ENCODE results near the gene MLLT10. TPM values are rescaled to one million over a fixed set of nuclear protein-coding genes. Genes with fewer than 3 reads are reported as not detected.
"Not testable (repeated sequence)": the region's sequence is repeated elsewhere in the genome, so short reads cannot be mapped to it uniquely, and the experiment has no call there.

The MLLT10 gene
- total RNA-seq, 2 experiments from 2014 or later = 32.8 to 35.4 TPM

DNA sequence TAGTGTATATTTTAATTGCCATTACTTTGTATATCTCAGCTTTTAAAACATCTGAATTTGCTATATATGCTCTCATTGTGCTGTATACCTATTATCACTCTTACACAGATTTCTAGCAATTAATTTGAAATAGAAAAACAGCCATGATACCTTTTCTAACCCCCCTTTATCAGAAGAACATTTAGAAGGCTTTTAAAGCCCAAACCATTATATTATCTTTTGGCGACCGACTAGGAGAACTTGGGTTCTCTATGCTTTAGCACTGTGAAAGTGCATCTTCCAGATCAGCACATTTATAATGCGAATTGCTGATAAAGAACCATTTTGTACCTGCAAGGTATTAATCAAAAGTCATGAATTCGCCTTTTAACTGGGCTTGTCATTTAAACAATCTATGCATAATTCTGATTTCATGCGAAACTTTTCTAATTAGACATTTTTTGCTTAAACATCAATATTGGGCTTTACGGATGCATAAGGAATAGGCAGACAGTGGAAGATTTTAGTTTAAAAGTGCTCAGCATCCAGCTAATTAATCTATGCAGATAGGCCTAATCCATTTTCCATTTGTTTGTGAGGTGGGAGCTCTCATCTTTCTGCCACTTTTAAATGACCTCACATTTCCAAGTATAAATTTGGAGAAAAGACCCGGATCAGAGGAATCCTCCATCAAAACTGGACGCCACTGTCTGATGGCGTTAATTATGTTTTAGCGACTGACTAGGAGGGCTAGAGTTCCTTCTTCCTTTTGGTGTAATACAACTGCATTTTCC, 1.2 kb upstream of the MLLT10 start:
- peaks cover 5% of the 10 kb centered on the region for H3K36me3 Mint-ChIP-seq
- no peak for DNase-seq
- intact Hi-C loops (cut with micrococcal nuclease) = loop anchor here (1.0 to 2.0 kb wide), 2 partner anchors 8 to 784 kb away; partner anchors contain the start of genes COMMD3 and SKIDA1
- ChIA-PET CTCF (interaction anchor here (0.6 to 2.2 kb wide), 3 partner anchors 10 to 36 kb away, joined by 3 to 5 read pairs (median 4); no protein-coding TSS in a partner anchor), POLR2A (interaction anchor here (0.8 to 1.6 kb wide), 2 partner anchors 14 to 696 kb away, joined by 3 to 8 read pairs; no protein-coding TSS in a partner anchor)
- H3K4me3 Mint-ChIP-seq = peak overlapping the region; percentile 87
- peaks cover 33% of the 10 kb centered on the region for H3K4me1 Mint-ChIP-seq (ENCODE audit: low read depth)
- H3K27me3 Mint-ChIP-seq = no peaks in the 10 kb centered on the region
- H3K9me3 Mint-ChIP-seq = no peaks in the 10 kb centered on the region
- peak overlapping the region; percentile 96 for H3K27ac Mint-ChIP-seq

GRCh38 chr10:21534280-21534586, 201 bp downstream of the MLLT10 start:
- Mint-ChIP-seq H3K27ac (peak overlapping the region; percentile 96), H3K4me3 (peak overlapping the region; percentile 87), H3K27me3 (no peaks in the 10 kb centered on the region), H3K4me1 (ENCODE audit: low read depth) (peaks cover 27% of the 10 kb centered on the region), H3K36me3 (peaks cover 12% of the 10 kb centered on the region), H3K9me3 (no peaks in the 10 kb centered on the region)
- DNase-seq = no peak
- ChIA-PET CTCF (interaction anchor here (1.5 kb wide), 1 partner anchor 16 kb away, joined by 4 read pairs; no protein-coding TSS in a partner anchor), POLR2A (interaction anchor here (1.6 kb wide), 1 partner anchor 16 kb away, joined by 8 read pairs; no protein-coding TSS in a partner anchor)
- intact Hi-C loops (cut with micrococcal nuclease) = loop anchor here (1.0 to 2.0 kb wide), 3 partner anchors 15 to 47 kb away; no protein-coding TSS in a partner anchor

GRCh38 chr10:21534604-21535493, 817 bp downstream of the MLLT10 start:
- peak; percentile 60 for DNase-seq
- ChIA-PET POLR2A (interaction anchor here (1.1 kb wide), 1 partner anchor 9 kb away, joined by 3 read pairs; the partner anchor contains the start of gene SKIDA1), CTCF (no interaction called here)
- H3K36me3 Mint-ChIP-seq = peaks cover 15% of the 10 kb centered on the region
- H3K27ac Mint-ChIP-seq = peak overlapping the region; percentile 96
- H3K4me1 Mint-ChIP-seq (ENCODE audit: low read depth) = peaks cover 24% of the 10 kb centered on the region
- intact Hi-C loops (cut with micrococcal nuclease) = loop anchor here (1.0 to 2.0 kb wide), 3 partner anchors 16 to 46 kb away; no protein-coding TSS in a partner anchor
- no peaks in the 10 kb centered on the region for H3K27me3 Mint-ChIP-seq
- H3K9me3 Mint-ChIP-seq = no peaks in the 10 kb centered on the region
- peak overlapping the region; percentile 87 for H3K4me3 Mint-ChIP-seq

- no peak for DNase-seq
- Mint-ChIP-seq H3K4me1 (ENCODE audit: low read depth) (peaks cover 23% of the 10 kb centered on the region), H3K36me3 (peaks cover 19% of the 10 kb centered on the region), H3K27ac (peak overlapping the region; percentile 56), H3K4me3 (peak overlapping the region; percentile 69), H3K9me3 (no peaks in the 10 kb centered on the region), H3K27me3 (no peaks in the 10 kb centered on the region)
- intact Hi-C loops (cut with micrococcal nuclease) = loop anchor here (2.0 kb wide), 2 partner anchors 17 to 41 kb away; no protein-coding TSS in a partner anchor
- CTCF ChIA-PET = no interaction called here
- POLR2A ChIA-PET = interaction anchor here (1.1 kb wide), 1 partner anchor 10 kb away, joined by 3 read pairs; the partner anchor contains the start of gene SKIDA1
These were observed 1.5 kb downstream of the MLLT10 start for GRCh38 chr10:21535494-21535965.

DNA sequence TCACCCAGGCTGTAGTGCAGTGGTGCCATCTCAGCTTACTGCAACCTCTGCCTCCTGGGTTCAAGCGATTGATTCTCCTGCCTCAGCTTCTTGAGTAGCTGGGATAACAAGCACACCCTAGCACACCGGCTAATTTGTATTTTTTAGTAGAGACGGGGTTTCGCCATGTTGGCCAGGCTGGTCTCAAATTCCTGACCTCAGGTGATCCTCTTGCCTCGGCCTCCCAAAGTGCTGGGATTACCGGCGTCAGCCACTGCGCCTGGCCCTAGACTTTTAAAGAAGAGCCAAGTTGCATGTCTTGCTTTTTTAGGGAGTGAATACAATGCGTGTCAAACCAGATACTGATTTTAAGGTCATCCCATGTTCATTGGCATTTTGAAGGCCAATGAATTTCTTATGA, 1.9 kb downstream of the MLLT10 start:
- Mint-ChIP-seq H3K4me3 (peak overlapping the region; percentile 69), H3K36me3 (peaks cover 21% of the 10 kb centered on the region), H3K4me1 (ENCODE audit: low read depth) (peaks cover 22% of the 10 kb centered on the region)
- CTCF ChIA-PET, H3K9me3 Mint-ChIP-seq, POLR2A ChIA-PET, H3K27ac Mint-ChIP-seq, H3K27me3 Mint-ChIP-seq, DNase-seq: not testable (repeated sequence)
- intact Hi-C loops (cut with micrococcal nuclease) = loop anchor here (2.0 kb wide), 2 partner anchors 17 to 41 kb away; no protein-coding TSS in a partner anchor

GRCh38 chr10:21536874-21537273, 2.8 kb downstream of the MLLT10 start:
- CTCF ChIA-PET = interaction anchor here (1.3 kb wide), 1 partner anchor 40 kb away, joined by 3 read pairs; no protein-coding TSS in a partner anchor

DNA sequence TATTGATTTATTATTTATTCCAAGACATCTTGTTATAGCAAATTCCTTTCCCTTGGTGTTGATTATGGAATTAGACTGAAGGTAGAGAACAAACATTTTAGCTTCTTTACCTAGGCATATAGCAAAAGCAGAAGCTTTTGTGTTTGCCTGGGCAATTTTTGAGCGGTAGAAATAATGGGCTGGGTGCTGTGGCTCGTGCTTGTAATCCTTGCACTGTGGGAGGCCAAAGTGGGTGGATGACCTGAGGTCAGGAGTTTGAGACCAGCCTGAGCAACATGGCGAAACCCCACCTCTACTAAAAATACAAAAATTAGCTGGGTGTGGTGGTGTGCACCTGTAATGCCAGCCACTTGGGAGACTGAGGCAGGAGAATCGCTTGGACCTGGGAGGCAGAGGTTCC, 6.7 kb downstream of the MLLT10 start:
- peaks cover 53% of the 10 kb centered on the region for H3K36me3 Mint-ChIP-seq
- H3K27ac Mint-ChIP-seq; H3K27me3 Mint-ChIP-seq; DNase-seq; CTCF ChIA-PET; H3K9me3 Mint-ChIP-seq; H3K4me1 Mint-ChIP-seq (ENCODE audit: low read depth); intact Hi-C loops (cut with micrococcal nuclease); H3K4me3 Mint-ChIP-seq: not testable (repeated sequence)
- POLR2A ChIA-PET = interaction anchor here (0.7 kb wide), 1 partner anchor 798 kb away, joined by 3 read pairs; no protein-coding TSS in a partner anchor

More at GRCh38 chr10:21536874-21537273, 2.8 kb downstream of the MLLT10 start:
- DNase-seq = no peak
- POLR2A ChIA-PET = interaction anchor here (1.2 kb wide), 1 partner anchor 12 kb away, joined by 3 read pairs; no protein-coding TSS in a partner anchor
- intact Hi-C loops (cut with micrococcal nuclease) = no loop called here
- H3K9me3 Mint-ChIP-seq = no peaks in the 10 kb centered on the region
- H3K27ac Mint-ChIP-seq = no peak overlapping the region
- peaks cover 24% of the 10 kb centered on the region for H3K4me1 Mint-ChIP-seq (ENCODE audit: low read depth)
- no peak overlapping the region for H3K4me3 Mint-ChIP-seq
- H3K36me3 Mint-ChIP-seq = peaks cover 27% of the 10 kb centered on the region
- no peaks in the 10 kb centered on the region for H3K27me3 Mint-ChIP-seq

GRCh38 chr10:21547246-21547645, 13.2 kb downstream of the MLLT10 start:
- no peaks in the 10 kb centered on the region for H3K4me1 Mint-ChIP-seq (ENCODE audit: low read depth)
- intact Hi-C loops (cut with micrococcal nuclease) = no loop called here
- H3K4me3 Mint-ChIP-seq = no peak overlapping the region
- no peaks in the 10 kb centered on the region for H3K9me3 Mint-ChIP-seq
- ChIA-PET CTCF (interaction anchor here (1.5 kb wide), 1 partner anchor 51 kb away, joined by 3 read pairs; no protein-coding TSS in a partner anchor), POLR2A (no interaction called here)
- DNase-seq = no peak
- no peaks in the 10 kb centered on the region for H3K27me3 Mint-ChIP-seq
- H3K27ac Mint-ChIP-seq = no peak overlapping the region
- H3K36me3 Mint-ChIP-seq = peaks cover 47% of the 10 kb centered on the region

DNA sequence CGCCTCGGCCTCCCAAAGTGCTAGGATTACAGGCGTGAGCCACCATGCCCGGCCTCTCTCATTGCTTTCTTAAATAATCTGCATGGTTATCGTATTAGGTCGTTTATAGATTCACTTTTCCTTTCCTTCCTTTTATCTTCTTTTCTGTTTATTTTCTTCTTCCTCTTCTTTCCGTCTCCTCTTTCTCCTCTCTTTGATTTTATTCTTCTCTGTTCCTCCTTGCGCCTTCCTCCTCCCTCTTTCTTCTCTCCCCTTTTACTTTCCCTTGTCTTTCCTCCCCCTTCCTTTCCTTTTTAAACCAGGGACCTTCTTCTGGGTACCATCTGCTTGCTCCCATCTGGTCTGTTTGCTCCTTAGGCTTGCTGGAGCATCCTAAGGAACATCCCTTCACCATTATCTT, 18.6 kb downstream of the MLLT10 start:
- H3K4me3 Mint-ChIP-seq = no peak overlapping the region
- ChIA-PET POLR2A (no interaction called here), CTCF (interaction anchor here (0.7 kb wide), 1 partner anchor 394 kb away, joined by 4 read pairs; no protein-coding TSS in a partner anchor)
- peaks cover 46% of the 10 kb centered on the region for H3K36me3 Mint-ChIP-seq
- H3K9me3 Mint-ChIP-seq = no peaks in the 10 kb centered on the region
- intact Hi-C loops (cut with micrococcal nuclease) = no loop called here
- no peak for DNase-seq
- peaks cover 16% of the 10 kb centered on the region for H3K4me1 Mint-ChIP-seq (ENCODE audit: low read depth)
- no peaks in the 10 kb centered on the region for H3K27me3 Mint-ChIP-seq
- no peak overlapping the region for H3K27ac Mint-ChIP-seq

DNA sequence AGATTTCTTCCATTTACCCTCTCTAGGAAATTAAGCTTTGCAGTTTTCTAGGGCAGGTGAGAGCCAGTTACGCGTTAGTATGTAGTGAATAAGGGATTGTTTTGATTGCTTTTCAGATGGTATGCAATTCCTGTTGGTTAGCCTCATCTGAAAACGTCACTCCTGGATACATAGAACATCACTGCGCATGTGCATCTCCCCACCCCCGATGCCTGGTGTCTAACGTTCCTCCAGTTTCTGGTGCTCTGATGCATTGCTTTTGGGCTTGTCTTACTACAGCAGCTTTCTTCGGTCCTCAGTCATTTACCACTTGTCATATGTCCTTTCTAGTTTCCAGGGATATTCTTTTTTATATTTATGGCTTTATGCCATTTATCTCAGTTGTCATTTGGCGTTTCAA, 22.5 kb downstream of the MLLT10 start:
- DNase-seq = no peak
- Mint-ChIP-seq H3K4me3 (no peak overlapping the region), H3K4me1 (ENCODE audit: low read depth) (peaks cover 23% of the 10 kb centered on the region), H3K9me3 (no peaks in the 10 kb centered on the region), H3K27me3 (no peaks in the 10 kb centered on the region), H3K27ac (no peak overlapping the region), H3K36me3 (peaks cover 48% of the 10 kb centered on the region)
- CTCF ChIA-PET = no interaction called here
- intact Hi-C loops (cut with micrococcal nuclease) = no loop called here
- POLR2A ChIA-PET = no interaction called here

- peaks cover 50% of the 10 kb centered on the region for H3K36me3 Mint-ChIP-seq
- intact Hi-C loops (cut with micrococcal nuclease); POLR2A ChIA-PET; H3K4me3 Mint-ChIP-seq; H3K9me3 Mint-ChIP-seq; DNase-seq; H3K27ac Mint-ChIP-seq; H3K27me3 Mint-ChIP-seq: not testable (repeated sequence)
- CTCF ChIA-PET = interaction anchor here (0.6 kb wide), 1 partner anchor 1548 kb away, joined by 3 read pairs; no protein-coding TSS in a partner anchor
- peaks cover 20% of the 10 kb centered on the region for H3K4me1 Mint-ChIP-seq (ENCODE audit: low read depth)
These were observed 25.0 kb downstream of the MLLT10 start for GRCh38 chr10:21558984-21559383.

Data from activated CD4-positive, alpha-beta memory T cell treated with anti-CD3 and anti-CD28 coated beads for 36 hours (primary cell).